NCI-H82 treated with DMSO at 0.1 percent for 48 hours (cell line): ENCODE measurements around the gene STOML1.
A peak's percentile ranks its signal among the peaks of the same experiment; 100 is the strongest.
"Not testable (repeated sequence)": the region's sequence is repeated elsewhere in the genome, so short reads cannot be mapped to it uniquely, and the experiment has no call there.

ENCODE experiments used
- DNase-seq: peaks from one replicate; lab custom pipeline; 2025; ENCODE audit not compliant: unreplicated experiment; lab: John Stamatoyannopoulos, UW

STOML1 gene

GRCh38 chr15:73948982-73949381 is 43.1 kb downstream of the STOML1 start:
- peak; percentile 76 for DNase-seq

GRCh38 chr15:73948396-73948795 is 43.7 kb downstream of the STOML1 start:
- DNase-seq: no peak

- no peak for DNase-seq
These were observed 44.4 kb downstream of the STOML1 start for GRCh38 chr15:73947651-73948050.

GRCh38 chr15:73946795-73947370 is 45.2 kb downstream of the STOML1 start:
- no peak for DNase-seq

GRCh38 chr15:73946046-73946721 is 45.9 kb downstream of the STOML1 start:
- DNase-seq: no peak

GRCh38 chr15:73945130-73945508 is 47.0 kb downstream of the STOML1 start:
- DNase-seq: no peak

GRCh38 chr15:73944161-73945129 is 47.6 kb downstream of the STOML1 start:
- no peak for DNase-seq

- no peak for DNase-seq
These were observed 49.3 kb downstream of the STOML1 start for GRCh38 chr15:73942751-73943270.

GRCh38 chr15:73941871-73942635 is 50.0 kb downstream of the STOML1 start:
- DNase-seq: no peak

GRCh38 chr15:73941449-73941848 is 50.6 kb downstream of the STOML1 start:
- no peak for DNase-seq

- peak; percentile 32 for DNase-seq
These were observed 51.1 kb downstream of the STOML1 start for GRCh38 chr15:73941044-73941443.

GRCh38 chr15:73940061-73940981 is 51.8 kb downstream of the STOML1 start:
- no peak for DNase-seq

- no peak for DNase-seq
These were observed 53.0 kb downstream of the STOML1 start for GRCh38 chr15:73939138-73939537.

GRCh38 chr15:73938516-73938915 is 53.6 kb downstream of the STOML1 start:
- not testable (repeated sequence) for DNase-seq

GRCh38 chr15:73937726-73938125 is 54.4 kb downstream of the STOML1 start:
- no peak for DNase-seq

GRCh38 chr15:73937296-73937695 is 54.8 kb downstream of the STOML1 start:
- no peak for DNase-seq

- DNase-seq: no peak
These were observed 55.4 kb downstream of the STOML1 start for GRCh38 chr15:73936588-73937290.

- no peak for DNase-seq
These were observed 55.9 kb downstream of the STOML1 start for GRCh38 chr15:73936181-73936580.

GRCh38 chr15:73935547-73935946 is 56.5 kb downstream of the STOML1 start:
- DNase-seq: peak; percentile 56
